GM12878 (cell line): ENCODE results near the gene ITGA2. TPM values are rescaled to one million over a fixed set of nuclear protein-coding genes. Genes with fewer than 3 reads are reported as not detected.

ENCODE experiments used
- BHLHE40 ChIP-seq, 2 experiments: fragments of 450-650 bp in 1 of 2; IDR thresholded peaks; 2 replicates each; pipeline ENCODE4 v1.6.1; 2011 to 2017; ENCODE audit warnings: low read depth in 2 of 2, borderline replicate concordance in 1 of 2, improper control_type of control experiment in 1 of 2, low read length in 1 of 2, mild to moderate bottlenecking in 1 of 2
- CEBPB ChIP-seq, 2 experiments: fragments of 150-350 bp in 1 of 2; IDR thresholded peaks; 2 replicates each; pipeline ENCODE4 v1.6.1; 2012 to 2014; ENCODE audit warnings: low read depth in 2 of 2, low read length in 2 of 2, borderline replicate concordance in 1 of 2, inconsistent platforms in 1 of 2
- FOXK2 ChIP-seq: fragments of 450-650 bp; IDR thresholded peaks from 2 replicates; pipeline ENCODE4 v1.6.1; 2017; ENCODE audit warnings: mild to moderate bottlenecking, moderate library complexity
- FOXM1 ChIP-seq: IDR thresholded peaks from 2 replicates; pipeline ENCODE4 v1.6.1; 2012; ENCODE audit warnings: low read depth, mild to moderate bottlenecking, inconsistent platforms, low read length, moderate library complexity
- GABPA ChIP-seq: IDR thresholded peaks from 2 replicates; pipeline ENCODE4 v1.6.1; 2014; ENCODE audit warnings: antibody characterized with exemption, low read depth, mild to moderate bottlenecking, inconsistent platforms
- HDGF ChIP-seq: fragments of 450-650 bp; IDR thresholded peaks from 2 replicates; pipeline ENCODE4 v1.6.1; 2016; ENCODE audit warnings: antibody characterized with exemption
- IKZF2 ChIP-seq, 2 experiments: fragments of 450-650 bp; IDR thresholded peaks; 2 replicates each; pipeline ENCODE4 v1.6.1; 2017; ENCODE audit warnings: mild to moderate bottlenecking in 2 of 2, moderate library complexity in 2 of 2
- MEF2A ChIP-seq: IDR thresholded peaks from 2 replicates; pipeline ENCODE4 v1.6.1; 2011; ENCODE audit warnings: low read depth, mild to moderate bottlenecking, low read length, moderate library complexity; ENCODE audit not compliant: insufficient read depth
- MXI1 ChIP-seq: fragments of 150-350 bp; IDR thresholded peaks from 2 replicates; pipeline ENCODE4 v1.6.1; 2011; ENCODE audit warnings: low read depth, mild to moderate bottlenecking, inconsistent platforms, low read length, improper control_type of control experiment
- NFIC ChIP-seq: IDR thresholded peaks from 2 replicates; pipeline ENCODE4 v1.6.1; 2012; ENCODE audit warnings: low read depth, mild to moderate bottlenecking, inconsistent platforms, low read length, moderate library complexity
- NRF1 ChIP-seq: conservative IDR thresholded peaks from 2 replicates; pipeline ENCODE4 v1.6.1; 2011; ENCODE audit warnings: mild to moderate bottlenecking, low read depth, low read length, improper control_type of control experiment
- PML ChIP-seq: IDR thresholded peaks from 2 replicates; pipeline ENCODE4 v1.6.1; 2012; ENCODE audit warnings: low read length, inconsistent platforms
- POLR2AphosphoS2 ChIP-seq: IDR thresholded peaks from 2 replicates; pipeline ENCODE4 v1.6.1; 2011; ENCODE audit warnings: low read depth, mild to moderate bottlenecking, low read length, improper control_type of control experiment, moderate library complexity
- RB1 ChIP-seq: fragments of 450-650 bp; formaldehyde crosslinking; IDR thresholded peaks from 2 replicates; pipeline ENCODE4 v1.6.1; 2017; ENCODE audit warnings: mild to moderate bottlenecking, borderline replicate concordance
- RUNX3 ChIP-seq: IDR thresholded peaks from 2 replicates; pipeline ENCODE4 v1.6.1; 2012; ENCODE audit warnings: low read length, inconsistent platforms
- SMARCA5 ChIP-seq: fragments of 450-650 bp; IDR thresholded peaks from 2 replicates; pipeline ENCODE4 v1.6.1; 2017; ENCODE audit warnings: mild to moderate bottlenecking
- SPI1 ChIP-seq: IDR thresholded peaks from 2 replicates; pipeline ENCODE4 v1.6.1; 2011; ENCODE audit warnings: low read depth, mild to moderate bottlenecking, low read length, moderate library complexity, borderline replicate concordance; ENCODE audit not compliant: insufficient read depth
- SREBF2 ChIP-seq: IDR thresholded peaks from 2 replicates; pipeline ENCODE4 v1.6.1; 2012; ENCODE audit warnings: mild to moderate bottlenecking, low read length
- TCF12 ChIP-seq: IDR thresholded peaks from 2 replicates; pipeline ENCODE4 v1.6.1; 2011; ENCODE audit warnings: low read depth, mild to moderate bottlenecking, low read length
- TCF3 ChIP-seq: IDR thresholded peaks from 2 replicates; pipeline ENCODE4 v1.6.1; 2012; ENCODE audit warnings: low read depth, mild to moderate bottlenecking, low read length, borderline replicate concordance; ENCODE audit not compliant: insufficient read depth
- ZZZ3 ChIP-seq: IDR thresholded peaks from 2 replicates; pipeline ENCODE4 v1.6.1; 2011; ENCODE audit warnings: low read depth; ENCODE audit not compliant: control insufficient read depth, insufficient read length
- polyA plus RNA-seq, 11 experiments: library from polyadenylated mRNA; depleted of rRNA in 4 of 11; unstranded in 6 of 11; stranded (reverse) in 5 of 11; fragments of >200 nt; fragmentation: Nextera tagmentation in 4 of 11; fragmentation: Illumina TruSeq in 1 of 11; extraction: Ambion mirVana in 4 of 11; extraction: Trizol in 1 of 11; gene quantifications; 1 replicate in 1 of 11; 2 replicates in 10 of 11; pipeline versions ENCODE4 v1.2.1 to v1.2.3, GENCODE V29; 2011 to 2016; ENCODE audit warnings: inconsistent platforms in 2 of 11, missing spikeins in 2 of 11, low read depth in 1 of 11
- total RNA-seq, 4 experiments: library from RNA; depleted of rRNA in 3 of 4; stranded (reverse); fragments of >200 nt in 3 of 4; fragmentation: Illumina TruSeq in 1 of 4; extraction: Trizol in 1 of 4; gene quantifications; 2 replicates each; pipeline versions ENCODE4 v1.2.1 to v1.2.3, GENCODE V29; 2013 to 2021
- TF ChIP-seq, protein P1 (sequence below): fragments of 450-650 bp; IDR thresholded peaks from 2 replicates; pipeline ENCODE4 v1.6.1; 2017; ENCODE audit warnings: low read depth, mild to moderate bottlenecking, moderate library complexity
- TF ChIP-seq, protein P2 (sequence below): fragments of 450-650 bp; IDR thresholded peaks from 2 replicates; pipeline ENCODE4 v1.6.1; 2016; ENCODE audit warnings: mild to moderate bottlenecking
- TF ChIP-seq, protein P3 (sequence below): IDR thresholded peaks from 2 replicates; pipeline ENCODE4 v1.6.1; 2011; ENCODE audit warnings: borderline replicate concordance, low read depth, mild to moderate bottlenecking, moderate library complexity, mixed read lengths, low read length; ENCODE audit not compliant: insufficient read depth; ENCODE audit errors: extremely low read length
- TF ChIP-seq, protein P4 (sequence below): fragments of 450-650 bp; IDR thresholded peaks from 2 replicates; pipeline ENCODE4 v1.6.1; 2017; ENCODE audit warnings: mild to moderate bottlenecking, low read depth, inconsistent platforms; ENCODE audit not compliant: poor library complexity, severe bottlenecking

ITGA2 gene
- total and polyA plus RNA-seq, 10 of the 15 experiments (the other 5 are each of a cell fraction or from before 2014, with no cell fraction given) = under 0.01 to 0.13 (median 0.03) TPM; not detected in 6

DNA sequence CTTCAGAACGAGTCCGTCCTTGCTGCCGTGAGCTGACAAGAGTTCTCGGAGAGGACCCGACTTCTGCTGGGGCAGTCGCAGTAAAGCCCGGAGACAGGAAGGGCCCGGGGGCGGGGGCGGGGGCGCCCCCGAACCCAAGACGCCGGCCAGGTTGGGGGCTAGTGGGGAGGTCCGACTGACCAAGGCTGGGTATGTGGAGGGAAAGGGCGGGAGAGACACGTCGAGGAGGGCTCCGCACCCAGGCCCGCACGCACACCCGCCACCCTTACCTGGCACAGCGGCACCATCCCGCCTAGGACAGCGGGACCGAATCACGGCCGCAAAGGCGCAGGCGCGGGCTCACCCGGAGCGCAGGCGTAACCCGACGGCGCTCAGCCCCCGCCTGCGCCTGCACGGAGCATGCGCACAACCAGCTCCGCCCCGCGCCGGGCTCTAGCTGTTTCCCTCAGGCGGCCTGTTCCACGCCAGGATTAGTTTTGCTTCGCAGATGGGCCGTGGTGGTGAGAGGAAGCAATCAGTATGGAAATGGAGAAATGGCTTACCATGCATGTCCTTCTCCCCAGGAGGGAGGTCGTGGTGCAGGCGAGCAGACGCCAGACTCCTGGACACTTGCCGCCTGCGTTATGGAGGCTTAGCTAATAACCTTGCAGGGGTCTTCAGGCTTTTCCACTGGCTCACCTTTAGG is 120.4 kb downstream of the ITGA2 start, which contains the start of gene MOCS2 (continued):
- TF ChIP-seq HDGF (peak; percentile 30; the same call in 1 of the 2 replicates), SREBF2 (no peak), SPI1 (no peak), SMARCA5 (no peak), BHLHE40 (IDR thresholded peaks at IDR 0.05; ENCODE audit: borderline replicate concordance in 1 of 2, low read depth in 2 of 2, low read length in 1 of 2) (peak; percentile 28 to 52; a peak in 1 of 4 replicates), FOXK2 (no peak), GABPA (no peak), POLR2AphosphoS2 (peak; percentile 92), ZZZ3 (no peak), RUNX3 (no peak), PML (peak; percentile 69; the same call in 1 of the 2 replicates), MEF2A (no peak), TCF3 (0 out of 2 replicates have a peak, but pooled peaks have one; percentile 23), CEBPB (IDR thresholded peaks at IDR 0.05; ENCODE audit: borderline replicate concordance in 1 of 2, low read depth in 2 of 2, low read length in 2 of 2) (no peak), NFIC (no peak), TCF12 (no peak), FOXM1 (no peak), IKZF2 (IDR thresholded peaks at IDR 0.05) (no peak; a peak in 1 of 4 replicates), RB1 (0 out of 2 replicates have a peak, but pooled peaks have one; percentile 33), NRF1 (peak; percentile 92), MXI1 (no peak; the same call in 1 of the 2 replicates)
- TF ChIP-seq, protein P1, sequence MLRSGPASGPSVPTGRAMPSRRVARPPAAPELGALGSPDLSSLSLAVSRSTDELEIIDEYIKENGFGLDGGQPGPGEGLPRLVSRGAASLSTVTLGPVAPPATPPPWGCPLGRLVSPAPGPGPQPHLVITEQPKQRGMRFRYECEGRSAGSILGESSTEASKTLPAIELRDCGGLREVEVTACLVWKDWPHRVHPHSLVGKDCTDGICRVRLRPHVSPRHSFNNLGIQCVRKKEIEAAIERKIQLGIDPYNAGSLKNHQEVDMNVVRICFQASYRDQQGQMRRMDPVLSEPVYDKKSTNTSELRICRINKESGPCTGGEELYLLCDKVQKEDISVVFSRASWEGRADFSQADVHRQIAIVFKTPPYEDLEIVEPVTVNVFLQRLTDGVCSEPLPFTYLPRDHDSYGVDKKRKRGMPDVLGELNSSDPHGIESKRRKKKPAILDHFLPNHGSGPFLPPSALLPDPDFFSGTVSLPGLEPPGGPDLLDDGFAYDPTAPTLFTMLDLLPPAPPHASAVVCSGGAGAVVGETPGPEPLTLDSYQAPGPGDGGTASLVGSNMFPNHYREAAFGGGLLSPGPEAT = no peak
- TF ChIP-seq, protein P2, sequence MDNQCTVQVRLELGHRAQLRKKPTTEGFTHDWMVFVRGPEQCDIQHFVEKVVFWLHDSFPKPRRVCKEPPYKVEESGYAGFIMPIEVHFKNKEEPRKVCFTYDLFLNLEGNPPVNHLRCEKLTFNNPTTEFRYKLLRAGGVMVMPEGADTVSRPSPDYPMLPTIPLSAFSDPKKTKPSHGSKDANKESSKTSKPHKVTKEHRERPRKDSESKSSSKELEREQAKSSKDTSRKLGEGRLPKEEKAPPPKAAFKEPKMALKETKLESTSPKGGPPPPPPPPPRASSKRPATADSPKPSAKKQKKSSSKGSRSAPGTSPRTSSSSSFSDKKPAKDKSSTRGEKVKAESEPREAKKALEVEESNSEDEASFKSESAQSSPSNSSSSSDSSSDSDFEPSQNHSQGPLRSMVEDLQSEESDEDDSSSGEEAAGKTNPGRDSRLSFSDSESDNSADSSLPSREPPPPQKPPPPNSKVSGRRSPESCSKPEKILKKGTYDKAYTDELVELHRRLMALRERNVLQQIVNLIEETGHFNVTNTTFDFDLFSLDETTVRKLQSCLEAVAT = 0 out of 2 replicates have a peak, but pooled peaks have one; percentile 9
- TF ChIP-seq, protein P3, sequence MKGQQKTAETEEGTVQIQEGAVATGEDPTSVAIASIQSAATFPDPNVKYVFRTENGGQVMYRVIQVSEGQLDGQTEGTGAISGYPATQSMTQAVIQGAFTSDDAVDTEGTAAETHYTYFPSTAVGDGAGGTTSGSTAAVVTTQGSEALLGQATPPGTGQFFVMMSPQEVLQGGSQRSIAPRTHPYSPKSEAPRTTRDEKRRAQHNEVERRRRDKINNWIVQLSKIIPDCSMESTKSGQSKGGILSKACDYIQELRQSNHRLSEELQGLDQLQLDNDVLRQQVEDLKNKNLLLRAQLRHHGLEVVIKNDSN = no peak
- TF ChIP-seq, protein P4, sequence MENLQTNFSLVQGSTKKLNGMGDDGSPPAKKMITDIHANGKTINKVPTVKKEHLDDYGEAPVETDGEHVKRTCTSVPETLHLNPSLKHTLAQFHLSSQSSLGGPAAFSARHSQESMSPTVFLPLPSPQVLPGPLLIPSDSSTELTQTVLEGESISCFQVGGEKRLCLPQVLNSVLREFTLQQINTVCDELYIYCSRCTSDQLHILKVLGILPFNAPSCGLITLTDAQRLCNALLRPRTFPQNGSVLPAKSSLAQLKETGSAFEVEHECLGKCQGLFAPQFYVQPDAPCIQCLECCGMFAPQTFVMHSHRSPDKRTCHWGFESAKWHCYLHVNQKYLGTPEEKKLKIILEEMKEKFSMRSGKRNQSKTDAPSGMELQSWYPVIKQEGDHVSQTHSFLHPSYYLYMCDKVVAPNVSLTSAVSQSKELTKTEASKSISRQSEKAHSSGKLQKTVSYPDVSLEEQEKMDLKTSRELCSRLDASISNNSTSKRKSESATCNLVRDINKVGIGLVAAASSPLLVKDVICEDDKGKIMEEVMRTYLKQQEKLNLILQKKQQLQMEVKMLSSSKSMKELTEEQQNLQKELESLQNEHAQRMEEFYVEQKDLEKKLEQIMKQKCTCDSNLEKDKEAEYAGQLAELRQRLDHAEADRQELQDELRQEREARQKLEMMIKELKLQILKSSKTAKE = no peak
